ENCODE measurements around the gene DAB2IP. TPM values are rescaled to one million over a fixed set of nuclear protein-coding genes. Genes with fewer than 3 reads are reported as not detected.

Gene DAB2IP
- polyA plus RNA-seq, 1 experiment = 20.4 TPM

- no peak for TF ChIP-seq CTCF (IDR thresholded peaks at IDR 0.05; ENCODE audit: low read depth, low read length)
- no peak overlapping the region for H3K4me3 ChIP-seq (ENCODE audit: low read depth, low read length)
- H3K27ac ChIP-seq (ENCODE audit: low read depth, low read length) = no peak overlapping the region
- H3K9me3 ChIP-seq (ENCODE audit: control insufficient read depth, insufficient read depth, low read length) = no peaks in the 10 kb centered on the region
- ChIA-PET POLR2A (no interaction called here), CTCF (no interaction called here)
- no peaks in the 10 kb centered on the region for H3K27me3 ChIP-seq (ENCODE audit: control insufficient read depth, insufficient read depth, low read length)
- no peak for DNase-seq (ENCODE audit: low read depth, low spot score)
These were observed 101.5 kb downstream of the DAB2IP start for GRCh38 chr9:121752929-121753328.

DNA sequence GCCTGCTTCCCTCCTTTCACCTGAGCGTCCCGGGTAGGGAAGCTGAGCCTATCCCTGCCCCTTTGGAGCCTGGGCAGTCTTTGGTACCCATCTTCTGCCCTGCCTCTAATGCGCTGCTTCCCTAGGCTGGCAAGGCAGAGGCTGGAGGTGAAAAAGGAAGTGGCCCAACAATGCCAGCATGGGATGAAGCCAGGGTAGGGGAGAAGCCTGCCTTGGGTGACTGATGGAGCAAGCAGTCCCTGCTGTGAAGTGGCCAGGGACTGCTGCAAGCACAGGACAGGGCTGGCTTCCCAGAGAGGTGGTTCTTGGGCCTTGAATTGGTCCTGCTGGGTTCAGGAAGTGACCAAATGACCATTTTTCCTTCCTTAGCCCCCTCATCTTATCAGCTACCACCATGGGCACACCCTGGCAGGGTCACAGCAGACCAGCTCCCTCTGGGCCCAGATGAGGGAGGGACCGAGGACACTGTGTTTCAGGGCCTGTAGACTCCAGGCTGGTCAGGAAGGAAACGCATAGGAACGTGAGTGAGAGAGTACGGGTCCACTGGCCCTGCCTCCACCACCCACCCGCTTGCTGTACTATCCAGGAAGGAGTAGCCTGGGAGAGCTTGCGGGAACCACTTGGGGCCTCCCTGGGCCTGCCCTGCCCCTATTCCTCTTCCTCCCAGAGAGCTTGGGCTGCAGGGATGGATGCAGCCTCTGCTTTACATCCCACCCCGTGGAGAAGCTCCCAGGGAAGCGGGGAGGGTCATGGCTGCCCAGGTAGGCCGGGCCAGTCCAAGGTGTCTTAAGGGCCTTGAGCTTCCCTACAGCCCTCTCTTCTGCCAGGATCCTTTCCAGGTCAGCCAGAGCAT is 102.6 kb downstream of the DAB2IP start:
- no peak for TF ChIP-seq CTCF (IDR thresholded peaks at IDR 0.05; ENCODE audit: low read depth, low read length)
- ChIA-PET CTCF (no interaction called here), POLR2A (interaction anchor here (0.7 kb wide), 1 partner anchor 15 kb away, joined by 4 read pairs; no protein-coding TSS in a partner anchor)
- H3K27ac ChIP-seq (ENCODE audit: low read depth, low read length) = no peak overlapping the region
- H3K9me3 ChIP-seq (ENCODE audit: control insufficient read depth, insufficient read depth, low read length) = no peaks in the 10 kb centered on the region
- no peak overlapping the region for H3K4me3 ChIP-seq (ENCODE audit: low read depth, low read length)
- no peak for DNase-seq (ENCODE audit: low read depth, low spot score)
- no peaks in the 10 kb centered on the region for H3K27me3 ChIP-seq (ENCODE audit: control insufficient read depth, insufficient read depth, low read length)

- no peak overlapping the region for H3K27ac ChIP-seq (ENCODE audit: low read depth, low read length)
- DNase-seq (ENCODE audit: low read depth, low spot score) = no peak
- POLR2A ChIA-PET = interaction anchor here (0.7 kb wide), 1 partner anchor 15 kb away, joined by 4 read pairs; no protein-coding TSS in a partner anchor
- H3K27me3 ChIP-seq (ENCODE audit: control insufficient read depth, insufficient read depth, low read length) = no peaks in the 10 kb centered on the region
- CTCF ChIA-PET = no interaction called here
- no peak for TF ChIP-seq CTCF (IDR thresholded peaks at IDR 0.05; ENCODE audit: low read depth, low read length)
- H3K9me3 ChIP-seq (ENCODE audit: control insufficient read depth, insufficient read depth, low read length) = no peaks in the 10 kb centered on the region
- no peak overlapping the region for H3K4me3 ChIP-seq (ENCODE audit: low read depth, low read length)
These were observed 103.4 kb downstream of the DAB2IP start for GRCh38 chr9:121754655-121755436.

DNA sequence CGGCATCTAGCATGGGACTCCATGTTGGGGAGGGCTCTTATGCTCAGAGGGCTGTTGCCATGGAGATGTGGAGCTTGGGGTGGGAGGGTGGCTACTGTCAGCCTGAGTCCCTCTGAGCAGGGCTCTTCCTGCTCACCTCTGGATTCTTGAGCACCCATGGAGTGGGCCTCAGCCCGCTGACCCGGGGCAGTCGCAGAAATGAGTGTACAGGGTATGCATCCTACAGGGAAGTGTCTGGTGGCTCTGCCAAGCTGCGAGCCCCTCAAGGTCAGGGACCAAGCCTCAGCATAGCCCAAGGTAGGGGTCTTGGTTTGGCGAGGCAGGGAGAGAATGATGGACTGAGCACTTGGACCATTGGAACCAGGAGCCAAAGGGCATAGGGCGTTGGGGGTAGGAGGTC is 104.1 kb downstream of the DAB2IP start:
- Histone ChIP-seq H3K27me3 (ENCODE audit: control insufficient read depth, insufficient read depth, low read length) (no peaks in the 10 kb centered on the region), H3K9me3 (ENCODE audit: control insufficient read depth, insufficient read depth, low read length) (no peaks in the 10 kb centered on the region), H3K4me3 (ENCODE audit: low read depth, low read length) (no peak overlapping the region), H3K27ac (ENCODE audit: low read depth, low read length) (no peak overlapping the region)
- ChIA-PET CTCF (no interaction called here), POLR2A (no interaction called here)
- TF ChIP-seq CTCF (IDR thresholded peaks at IDR 0.05; ENCODE audit: low read depth, low read length) = no peak
- DNase-seq (ENCODE audit: low read depth, low spot score) = no peak
